ENCODE results near the gene ENTPD3.

Gene ENTPD3

GRCh38 chr3:40387001-40387894 is at the start of gene ENTPD3:
Gene ENTPD3 (plus strand): TSS chr3:40387184. CDS start chr3:40388058, 874 bp downstream.
- peak; percentile 24 for DNase-seq

- no peak for DNase-seq
Measured at GRCh38 chr3:40339871-40340270, 47.1 kb upstream of the ENTPD3 start.

- DNase-seq: no peak
Measured at GRCh38 chr3:40340541-40341170, 46.3 kb upstream of the ENTPD3 start.

GRCh38 chr3:40341671-40342070 is 45.3 kb upstream of the ENTPD3 start:
- no peak for DNase-seq

- DNase-seq: no peak
Measured at GRCh38 chr3:40350529-40350928, 36.5 kb upstream of the ENTPD3 start.

GRCh38 chr3:40355410-40355809 is 31.6 kb upstream of the ENTPD3 start:
- DNase-seq: no peak

GRCh38 chr3:40358454-40358853 is 28.5 kb upstream of the ENTPD3 start:
- DNase-seq: no peak

- no peak for DNase-seq
Measured at GRCh38 chr3:40363674-40364073, 23.3 kb upstream of the ENTPD3 start.

GRCh38 chr3:40366203-40367162 is 20.5 kb upstream of the ENTPD3 start:
- DNase-seq: no peak

GRCh38 chr3:40369716-40370115 is 17.3 kb upstream of the ENTPD3 start:
- DNase-seq: no peak

- DNase-seq: no peak
Measured at GRCh38 chr3:40377822-40378221, 9.2 kb upstream of the ENTPD3 start.

- no peak for DNase-seq
Measured at GRCh38 chr3:40379674-40380306, 7.2 kb upstream of the ENTPD3 start.

- DNase-seq: no peak
Measured at GRCh38 chr3:40381904-40382616, 4.9 kb upstream of the ENTPD3 start.

GRCh38 chr3:40382617-40382979 is 4.4 kb upstream of the ENTPD3 start:
- no peak for DNase-seq

- DNase-seq: no peak
Measured at GRCh38 chr3:40386213-40386612, 771 bp upstream of the ENTPD3 start.

GRCh38 chr3:40387895-40388254 is 891 bp downstream of the ENTPD3 start:
- DNase-seq: no peak

GRCh38 chr3:40396406-40396805 is 9.4 kb downstream of the ENTPD3 start:
- DNase-seq: no peak

GRCh38 chr3:40397129-40397528 is 10.1 kb downstream of the ENTPD3 start:
- no peak for DNase-seq

GRCh38 chr3:40397912-40398311 is 10.9 kb downstream of the ENTPD3 start:
- DNase-seq: no peak

GRCh38 chr3:40398346-40398745 is 11.4 kb downstream of the ENTPD3 start:
- DNase-seq: no peak

GRCh38 chr3:40404591-40405198 is 17.7 kb downstream of the ENTPD3 start:
- no peak for DNase-seq

GRCh38 chr3:40407007-40407406 is 20.0 kb downstream of the ENTPD3 start:
- DNase-seq: no peak
